HEK293 (cell line): ENCODE results near the gene ELAVL1.

ENCODE experiments used
- CTCF ChIA-PET: fragments of 350-600 bp; formaldehyde crosslinking; extraction: SDS; loops from one replicate; lab custom pipeline; 2021; ENCODE audit warnings: antibody characterized with exemption; lab: Yijun Ruan, JAX
- POLR2A ChIA-PET: fragments of 300-600 bp; formaldehyde crosslinking; extraction: SDS; loops from one replicate; lab custom pipeline; 2020; ENCODE audit warnings: antibody characterized with exemption, inconsistent platforms; lab: Yijun Ruan, JAX
- H3K27ac ChIP-seq: fragments of 200-500 bp; sonication (Bioruptor generic); 2 replicates; pipeline ENCODE4 v1.5.1; 2014; ENCODE audit warnings: low read depth, low read length, control low read depth, inconsistent platforms; ENCODE audit errors: extremely low read depth
- H3K36me3 ChIP-seq, 2 experiments: fragments of 200-500 bp in 1 of 2; sonication (Bioruptor generic) in 1 of 2; 1 replicate in 1 of 2; 2 replicates in 1 of 2; pipeline ENCODE4 v1.5.1; 2014 to 2017; ENCODE audit warnings: inconsistent platforms in 2 of 2, low read length in 2 of 2; ENCODE audit not compliant: control insufficient read depth in 2 of 2, insufficient read depth in 1 of 2
- H3K4me1 ChIP-seq: fragments of 200-500 bp; sonication (Bioruptor generic); 2 replicates; pipeline ENCODE4 v1.5.1; 2014; ENCODE audit warnings: mild to moderate bottlenecking, low read length, inconsistent platforms; ENCODE audit not compliant: control insufficient read depth, insufficient read depth
- H3K4me3 ChIP-seq: 2 replicates; pipeline ENCODE4 v1.5.1; 2011; ENCODE audit warnings: low read depth, mild to moderate bottlenecking, control low read depth, low read length, moderate library complexity
- H3K9me3 ChIP-seq: fragments of 200-500 bp; sonication (Bioruptor generic); 2 replicates; pipeline ENCODE4 v1.5.1; 2014; ENCODE audit warnings: low read depth, low read length, inconsistent platforms; ENCODE audit not compliant: control insufficient read depth, insufficient read depth
- HOXD13 ChIP-seq: sonication (generic); formaldehyde crosslinking; IDR thresholded peaks from 2 replicates; pipeline ENCODE4 v1.8.0; 2022; ENCODE audit warnings: missing genetic modification reagents, borderline replicate concordance
- IKZF3 ChIP-seq: fragments of 450-650 bp; IDR thresholded peaks from 2 replicates; pipeline ENCODE4 v1.5.0; 2018; ENCODE audit warnings: missing biosample characterization, mild to moderate bottlenecking, missing genetic modification characterization, moderate library complexity
- KLF1 ChIP-seq: fragments of 450-650 bp; formaldehyde crosslinking; IDR thresholded peaks from 2 replicates; pipeline ENCODE4 v1.5.1; 2016; ENCODE audit warnings: missing biosample characterization, missing genetic modification characterization
- KLF7 ChIP-seq: fragments of 450-650 bp; formaldehyde crosslinking; IDR thresholded peaks from 2 replicates; pipeline ENCODE4 v1.5.1; 2016; ENCODE audit warnings: missing biosample characterization, missing genetic modification characterization, borderline replicate concordance
- KLF9 ChIP-seq: fragments of 450-650 bp; formaldehyde crosslinking; IDR thresholded peaks from 2 replicates; pipeline ENCODE4 v1.5.1; 2016; ENCODE audit warnings: missing biosample characterization, missing genetic modification characterization, low read depth
- MEIS1 ChIP-seq: sonication (generic); formaldehyde crosslinking; IDR thresholded peaks from 2 replicates; pipeline ENCODE4 v1.8.1; 2022; ENCODE audit warnings: missing genetic modification reagents, mild to moderate bottlenecking, borderline replicate concordance
- YY1 ChIP-seq: fragments of 450-650 bp; formaldehyde crosslinking; IDR thresholded peaks from 2 replicates; pipeline ENCODE4 v1.5.1; 2018; ENCODE audit warnings: missing biosample characterization, missing genetic modification characterization
- ZFP69B ChIP-seq: fragments of 450-650 bp; formaldehyde crosslinking; IDR thresholded peaks from 2 replicates; pipeline ENCODE4 v1.5.1; 2016; ENCODE audit warnings: missing biosample characterization, missing genetic modification characterization
- ZNF16 ChIP-seq: fragments of 450-650 bp; formaldehyde crosslinking; IDR thresholded peaks from 2 replicates; pipeline ENCODE4 v1.5.1; 2016; ENCODE audit warnings: low read depth, missing biosample characterization, missing genetic modification characterization
- ZNF223 ChIP-seq: fragments of 450-650 bp; formaldehyde crosslinking; IDR thresholded peaks from 2 replicates; pipeline ENCODE4 v1.5.1; 2016; ENCODE audit warnings: missing biosample characterization, missing genetic modification characterization
- ZNF24 ChIP-seq: fragments of 450-650 bp; formaldehyde crosslinking; IDR thresholded peaks from 2 replicates; pipeline ENCODE4 v1.5.1; 2016; ENCODE audit warnings: missing biosample characterization, missing genetic modification characterization
- ZNF266 ChIP-seq: fragments of 450-650 bp; formaldehyde crosslinking; IDR thresholded peaks from 2 replicates; pipeline ENCODE4 v1.5.1; 2016; ENCODE audit warnings: missing biosample characterization, missing genetic modification characterization, low read depth
- ZNF521 ChIP-seq: fragments of 450-650 bp; formaldehyde crosslinking; IDR thresholded peaks from 2 replicates; pipeline ENCODE4 v1.5.1; 2017; ENCODE audit warnings: missing biosample characterization, mild to moderate bottlenecking, missing genetic modification characterization
- ZNF558 ChIP-seq: fragments of 450-650 bp; formaldehyde crosslinking; IDR thresholded peaks from 2 replicates; pipeline ENCODE4 v1.5.1; 2016; ENCODE audit warnings: missing biosample characterization, missing genetic modification characterization
- ZNF560 ChIP-seq: fragments of 450-650 bp; formaldehyde crosslinking; IDR thresholded peaks from 2 replicates; pipeline ENCODE4 v1.5.1; 2017; ENCODE audit warnings: missing biosample characterization, missing genetic modification characterization, borderline replicate concordance
- ZNF585B ChIP-seq: fragments of 450-650 bp; formaldehyde crosslinking; IDR thresholded peaks from 2 replicates; pipeline ENCODE4 v1.5.1; 2016; ENCODE audit warnings: missing biosample characterization, missing genetic modification characterization
- ZNF768 ChIP-seq: fragments of 450-650 bp; formaldehyde crosslinking; IDR thresholded peaks from 2 replicates; pipeline ENCODE4 v1.5.1; 2018; ENCODE audit warnings: missing biosample characterization, mild to moderate bottlenecking, missing genetic modification characterization
- ZSCAN18 ChIP-seq: fragments of 450-650 bp; formaldehyde crosslinking; IDR thresholded peaks from 2 replicates; pipeline ENCODE4 v1.5.1; 2016; ENCODE audit warnings: missing biosample characterization, missing genetic modification characterization
- ZXDB ChIP-seq: fragments of 450-650 bp; formaldehyde crosslinking; IDR thresholded peaks from 2 replicates; pipeline ENCODE4 v1.5.1; 2016; ENCODE audit warnings: missing biosample characterization, missing genetic modification characterization
- TF ChIP-seq, protein P1 (sequence below): fragments of 450-650 bp; formaldehyde crosslinking; IDR thresholded peaks from 2 replicates; pipeline ENCODE4 v1.5.1; 2017; ENCODE audit warnings: missing biosample characterization, missing genetic modification characterization
- TF ChIP-seq, protein P2 (sequence below): fragments of 450-650 bp; formaldehyde crosslinking; IDR thresholded peaks from 2 replicates; pipeline ENCODE4 v1.5.1; 2016; ENCODE audit warnings: missing biosample characterization, missing genetic modification characterization
- TF ChIP-seq, protein P3 (sequence below): fragments of 450-650 bp; formaldehyde crosslinking; IDR thresholded peaks from 2 replicates; pipeline ENCODE4 v1.5.1; 2017; ENCODE audit warnings: missing biosample characterization, missing genetic modification characterization
- TF ChIP-seq, protein P4 (sequence below): fragments of 450-650 bp; formaldehyde crosslinking; IDR thresholded peaks from 2 replicates; pipeline ENCODE4 v1.5.1; 2016; ENCODE audit warnings: missing biosample characterization, missing genetic modification characterization

ELAVL1 gene

GRCh38 chr19:8001651-8001994, 3.8 kb downstream of the ELAVL1 start:
- Histone ChIP-seq H3K4me1 (peaks cover 16% of the 10 kb centered on the region), H3K27ac (peak overlapping the region; percentile 43)
- POLR2A ChIA-PET = interaction anchor here (0.6 to 2.0 kb wide), 3 partner anchors 31 to 148 kb away, joined by 4 to 10 read pairs (median 6); partner anchors contain the start of gene TIMM44

GRCh38 chr19:8000298-8001038, 5.0 kb downstream of the ELAVL1 start:
- TF ChIP-seq ZSCAN18 (tag by site-specific recombination) (no peak), ZNF585B (tag by site-specific recombination) (no peak), ZNF24 (tag by site-specific recombination) (no peak), KLF9 (tag by site-specific recombination) (no peak), YY1 (tag by site-specific recombination) (no peak), ZFP69B (no peak), ZXDB (tag by site-specific recombination) (no peak), ZNF223 (tag by site-specific recombination) (no peak), KLF7 (tag by site-specific recombination) (no peak), ZNF521 (tag by site-specific recombination) (no peak), ZNF768 (tag by site-specific recombination) (no peak), ZNF560 (tag by site-specific recombination) (no peak)
- TF ChIP-seq, protein P1, sequence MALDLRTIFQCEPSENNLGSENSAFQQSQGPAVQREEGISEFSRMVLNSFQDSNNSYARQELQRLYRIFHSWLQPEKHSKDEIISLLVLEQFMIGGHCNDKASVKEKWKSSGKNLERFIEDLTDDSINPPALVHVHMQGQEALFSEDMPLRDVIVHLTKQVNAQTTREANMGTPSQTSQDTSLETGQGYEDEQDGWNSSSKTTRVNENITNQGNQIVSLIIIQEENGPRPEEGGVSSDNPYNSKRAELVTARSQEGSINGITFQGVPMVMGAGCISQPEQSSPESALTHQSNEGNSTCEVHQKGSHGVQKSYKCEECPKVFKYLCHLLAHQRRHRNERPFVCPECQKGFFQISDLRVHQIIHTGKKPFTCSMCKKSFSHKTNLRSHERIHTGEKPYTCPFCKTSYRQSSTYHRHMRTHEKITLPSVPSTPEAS (tag by site-specific recombination) = no peak
- TF ChIP-seq, protein P2, sequence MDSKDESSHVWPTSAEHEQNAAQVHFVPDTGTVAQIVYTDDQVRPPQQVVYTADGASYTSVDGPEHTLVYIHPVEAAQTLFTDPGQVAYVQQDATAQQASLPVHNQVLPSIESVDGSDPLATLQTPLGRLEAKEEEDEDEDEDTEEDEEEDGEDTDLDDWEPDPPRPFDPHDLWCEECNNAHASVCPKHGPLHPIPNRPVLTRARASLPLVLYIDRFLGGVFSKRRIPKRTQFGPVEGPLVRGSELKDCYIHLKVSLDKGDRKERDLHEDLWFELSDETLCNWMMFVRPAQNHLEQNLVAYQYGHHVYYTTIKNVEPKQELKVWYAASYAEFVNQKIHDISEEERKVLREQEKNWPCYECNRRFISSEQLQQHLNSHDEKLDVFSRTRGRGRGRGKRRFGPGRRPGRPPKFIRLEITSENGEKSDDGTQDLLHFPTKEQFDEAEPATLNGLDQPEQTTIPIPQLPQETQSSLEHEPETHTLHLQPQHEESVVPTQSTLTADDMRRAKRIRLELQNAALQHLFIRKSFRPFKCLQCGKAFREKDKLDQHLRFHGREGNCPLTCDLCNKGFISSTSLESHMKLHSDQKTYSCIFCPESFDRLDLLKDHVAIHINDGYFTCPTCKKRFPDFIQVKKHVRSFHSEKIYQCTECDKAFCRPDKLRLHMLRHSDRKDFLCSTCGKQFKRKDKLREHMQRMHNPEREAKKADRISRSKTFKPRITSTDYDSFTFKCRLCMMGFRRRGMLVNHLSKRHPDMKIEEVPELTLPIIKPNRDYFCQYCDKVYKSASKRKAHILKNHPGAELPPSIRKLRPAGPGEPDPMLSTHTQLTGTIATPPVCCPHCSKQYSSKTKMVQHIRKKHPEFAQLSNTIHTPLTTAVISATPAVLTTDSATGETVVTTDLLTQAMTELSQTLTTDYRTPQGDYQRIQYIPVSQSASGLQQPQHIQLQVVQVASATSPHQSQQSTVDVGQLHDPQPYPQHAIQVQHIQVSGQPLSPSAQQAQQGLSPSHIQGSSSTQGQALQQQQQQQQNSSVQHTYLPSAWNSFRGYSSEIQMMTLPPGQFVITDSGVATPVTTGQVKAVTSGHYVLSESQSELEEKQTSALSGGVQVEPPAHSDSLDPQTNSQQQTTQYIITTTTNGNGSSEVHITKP = no peak
- TF ChIP-seq, protein P3, sequence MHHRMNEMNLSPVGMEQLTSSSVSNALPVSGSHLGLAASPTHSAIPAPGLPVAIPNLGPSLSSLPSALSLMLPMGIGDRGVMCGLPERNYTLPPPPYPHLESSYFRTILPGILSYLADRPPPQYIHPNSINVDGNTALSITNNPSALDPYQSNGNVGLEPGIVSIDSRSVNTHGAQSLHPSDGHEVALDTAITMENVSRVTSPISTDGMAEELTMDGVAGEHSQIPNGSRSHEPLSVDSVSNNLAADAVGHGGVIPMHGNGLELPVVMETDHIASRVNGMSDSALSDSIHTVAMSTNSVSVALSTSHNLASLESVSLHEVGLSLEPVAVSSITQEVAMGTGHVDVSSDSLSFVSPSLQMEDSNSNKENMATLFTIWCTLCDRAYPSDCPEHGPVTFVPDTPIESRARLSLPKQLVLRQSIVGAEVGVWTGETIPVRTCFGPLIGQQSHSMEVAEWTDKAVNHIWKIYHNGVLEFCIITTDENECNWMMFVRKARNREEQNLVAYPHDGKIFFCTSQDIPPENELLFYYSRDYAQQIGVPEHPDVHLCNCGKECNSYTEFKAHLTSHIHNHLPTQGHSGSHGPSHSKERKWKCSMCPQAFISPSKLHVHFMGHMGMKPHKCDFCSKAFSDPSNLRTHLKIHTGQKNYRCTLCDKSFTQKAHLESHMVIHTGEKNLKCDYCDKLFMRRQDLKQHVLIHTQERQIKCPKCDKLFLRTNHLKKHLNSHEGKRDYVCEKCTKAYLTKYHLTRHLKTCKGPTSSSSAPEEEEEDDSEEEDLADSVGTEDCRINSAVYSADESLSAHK (tag by site-specific recombination) = no peak

More at GRCh38 chr19:8001651-8001994, 3.8 kb downstream of the ELAVL1 start:
- Histone ChIP-seq H3K4me3 (no peak overlapping the region), H3K36me3 (peaks cover 0 to 26% of the 10 kb centered on the region in 2 experiments; a peak in 2 of 3 replicates), H3K9me3 (no peaks in the 10 kb centered on the region)
- TF ChIP-seq ZNF558 (tag by site-specific recombination) = no peak
- no peak for TF ChIP-seq ZNF266
- TF ChIP-seq HOXD13 (CRISPR knock-in tag) = no peak
- no peak for TF ChIP-seq IKZF3 (tag by site-specific recombination)
- no peak for TF ChIP-seq MEIS1 (CRISPR knock-in tag)
- TF ChIP-seq ZNF16 (tag by site-specific recombination) = no peak
- TF ChIP-seq ZXDB (tag by site-specific recombination) = no peak
- TF ChIP-seq, protein P4, sequence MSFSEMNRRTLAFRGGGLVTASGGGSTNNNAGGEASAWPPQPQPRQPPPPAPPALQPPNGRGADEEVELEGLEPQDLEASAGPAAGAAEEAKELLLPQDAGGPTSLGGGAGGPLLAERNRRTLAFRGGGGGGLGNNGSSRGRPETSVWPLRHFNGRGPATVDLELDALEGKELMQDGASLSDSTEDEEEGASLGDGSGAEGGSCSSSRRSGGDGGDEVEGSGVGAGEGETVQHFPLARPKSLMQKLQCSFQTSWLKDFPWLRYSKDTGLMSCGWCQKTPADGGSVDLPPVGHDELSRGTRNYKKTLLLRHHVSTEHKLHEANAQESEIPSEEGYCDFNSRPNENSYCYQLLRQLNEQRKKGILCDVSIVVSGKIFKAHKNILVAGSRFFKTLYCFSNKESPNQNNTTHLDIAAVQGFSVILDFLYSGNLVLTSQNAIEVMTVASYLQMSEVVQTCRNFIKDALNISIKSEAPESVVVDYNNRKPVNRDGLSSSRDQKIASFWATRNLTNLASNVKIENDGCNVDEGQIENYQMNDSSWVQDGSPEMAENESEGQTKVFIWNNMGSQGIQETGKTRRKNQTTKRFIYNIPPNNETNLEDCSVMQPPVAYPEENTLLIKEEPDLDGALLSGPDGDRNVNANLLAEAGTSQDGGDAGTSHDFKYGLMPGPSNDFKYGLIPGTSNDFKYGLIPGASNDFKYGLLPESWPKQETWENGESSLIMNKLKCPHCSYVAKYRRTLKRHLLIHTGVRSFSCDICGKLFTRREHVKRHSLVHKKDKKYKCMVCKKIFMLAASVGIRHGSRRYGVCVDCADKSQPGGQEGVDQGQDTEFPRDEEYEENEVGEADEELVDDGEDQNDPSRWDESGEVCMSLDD (tag by site-specific recombination) = no peak
- no peak for TF ChIP-seq KLF1 (tag by site-specific recombination)
- CTCF ChIA-PET = interaction anchor here (0.5 to 3.2 kb wide), 17 partner anchors 9 to 777 kb away, joined by 3 to 20 read pairs (median 4); no protein-coding TSS in a partner anchor

More at GRCh38 chr19:8000298-8001038, 5.0 kb downstream of the ELAVL1 start:
- Histone ChIP-seq H3K4me1 (peaks cover 17% of the 10 kb centered on the region), H3K36me3 (peaks cover 0 to 26% of the 10 kb centered on the region in 2 experiments; a peak in 2 of 3 replicates), H3K9me3 (no peaks in the 10 kb centered on the region), H3K27ac (no peak overlapping the region), H3K4me3 (no peak overlapping the region)
- ChIA-PET POLR2A (interaction anchor here (0.8 kb wide), 1 partner anchor 97 kb away, joined by 3 read pairs; the partner anchor contains the start of gene MAP2K7), CTCF (interaction anchor here (0.9 to 3.2 kb wide), 3 partner anchors 11 to 56 kb away, joined by 4 to 20 read pairs (median 18); no protein-coding TSS in a partner anchor)
